ENCODE data around the gene TRPM7.
A peak's percentile ranks its signal among the peaks of the same experiment; 100 is the strongest.
"Not testable (repeated sequence)": the region's sequence is repeated elsewhere in the genome, so short reads cannot be mapped to it uniquely, and the experiment has no call there.

The TRPM7 gene

GRCh38 chr15:50686469-50687301, at the start of gene TRPM7:
TRPM7 (minus strand) TSS chr15:50686797; CDS start chr15:50686533, 264 bp downstream.
- peak; percentile 91 for DNase-seq

- no peak for DNase-seq
Measured at GRCh38 chr15:50735156-50735555, 48.6 kb upstream of the TRPM7 start.

DNA sequence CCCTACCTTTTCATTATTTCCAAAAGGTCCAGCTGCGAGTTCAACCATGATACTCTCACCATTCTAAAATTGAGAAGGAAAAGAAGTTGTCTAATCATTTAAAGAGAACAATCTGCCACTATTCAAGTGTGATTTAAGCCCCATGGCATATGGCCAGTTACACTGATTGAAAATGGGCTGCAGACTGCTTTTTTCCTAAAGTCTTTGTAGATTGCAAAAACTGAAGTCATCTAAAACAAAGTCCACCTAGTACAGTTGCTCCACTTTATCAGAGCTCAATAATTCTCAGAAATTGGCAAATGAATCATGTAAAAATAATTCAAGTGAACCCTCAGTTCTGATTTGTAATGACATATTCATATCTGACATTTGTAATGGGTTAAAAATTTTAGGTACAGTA, 39.7 kb upstream of the TRPM7 start:
- no peak for DNase-seq

DNA sequence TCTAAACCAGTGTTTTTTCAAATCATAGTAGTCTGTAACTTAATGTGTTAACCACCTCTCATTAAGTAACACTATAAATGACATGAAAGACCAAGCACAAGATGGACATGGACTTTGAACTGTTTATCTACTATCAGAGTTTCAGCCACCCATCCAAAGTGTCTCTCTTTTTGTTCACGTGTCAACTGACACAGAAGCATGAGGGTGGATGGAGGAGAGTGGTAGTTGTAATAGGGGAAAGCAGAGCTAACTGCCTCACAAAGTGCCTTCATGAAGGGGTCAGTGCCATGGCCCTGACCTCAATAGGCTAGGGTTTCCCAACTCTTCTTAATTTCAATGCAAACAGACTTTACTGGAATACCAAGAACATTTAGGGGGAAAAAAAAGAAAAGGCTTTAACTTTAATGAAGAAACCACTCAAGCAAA, 32.1 kb upstream of the TRPM7 start:
- DNase-seq = no peak

DNA sequence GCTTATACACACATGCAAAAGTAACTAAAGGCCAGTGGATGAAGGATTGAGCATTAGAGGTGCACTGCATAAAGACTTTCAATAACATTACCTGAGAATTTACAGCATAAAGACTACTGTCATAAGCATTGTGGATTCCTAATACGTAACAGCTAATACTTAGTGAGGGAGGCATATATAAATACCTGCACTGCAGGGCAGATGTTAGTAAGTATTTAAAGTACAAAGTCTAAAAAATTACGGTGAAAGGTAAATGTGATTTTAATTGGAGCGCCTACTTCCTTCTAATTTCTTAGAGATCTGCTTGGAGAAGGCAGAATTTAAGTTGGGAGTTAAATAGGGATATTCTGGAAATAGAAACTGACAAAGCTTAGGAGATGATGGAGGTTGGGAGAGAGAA, 25.4 kb upstream of the TRPM7 start:
- DNase-seq = no peak

GRCh38 chr15:50710585-50710984, 24.0 kb upstream of the TRPM7 start:
- no peak for DNase-seq

DNA sequence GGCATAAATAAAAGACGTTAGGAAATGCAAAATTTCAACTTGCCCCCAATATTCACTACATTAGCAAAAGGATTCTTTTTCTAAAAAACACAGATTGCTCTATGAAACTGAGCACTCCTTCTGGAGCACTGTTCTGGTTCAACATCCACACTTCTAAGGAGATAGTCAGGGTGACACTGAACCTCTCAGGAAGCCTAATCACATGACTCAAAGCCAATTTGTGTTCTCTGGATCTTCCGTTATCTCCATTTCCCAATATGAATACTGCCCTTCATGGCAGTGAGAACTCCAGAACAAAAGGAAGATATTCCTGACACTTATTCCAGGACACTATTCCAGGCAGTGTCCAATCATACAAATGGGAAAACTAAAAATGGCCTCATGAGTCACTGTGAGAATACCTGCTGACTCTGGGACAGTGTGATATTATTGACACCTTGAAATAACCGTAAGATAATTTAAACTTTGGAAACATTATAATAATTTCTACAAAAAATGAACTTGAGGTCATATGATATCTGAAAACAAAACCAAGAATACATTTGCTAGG, 21.4 kb upstream of the TRPM7 start:
- no peak for DNase-seq

GRCh38 chr15:50702762-50703334, 16.3 kb upstream of the TRPM7 start:
- no peak for DNase-seq

DNA sequence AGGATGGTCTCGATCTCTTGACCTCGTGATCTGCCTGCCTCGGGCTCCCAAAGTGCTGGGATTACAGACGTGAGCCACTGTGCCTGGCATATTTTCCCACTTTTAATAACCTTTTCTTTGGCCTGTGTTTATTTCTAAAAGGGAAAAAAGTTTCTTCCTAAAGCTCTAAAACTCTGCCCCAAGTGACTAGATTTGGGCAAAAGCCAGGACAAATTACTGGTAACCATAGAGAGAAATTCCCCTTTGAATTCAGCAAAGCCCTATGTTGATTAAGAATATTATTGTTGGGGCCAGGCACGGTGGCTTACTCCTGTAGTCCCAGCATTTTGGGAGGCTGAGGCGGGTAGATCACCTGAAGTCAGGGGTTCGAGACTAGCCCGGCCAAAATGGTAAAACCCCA, 11.5 kb upstream of the TRPM7 start:
- DNase-seq = no peak

- no peak for DNase-seq
Measured at GRCh38 chr15:50697109-50697797, 10.7 kb upstream of the TRPM7 start.

GRCh38 chr15:50694634-50695165, 8.1 kb upstream of the TRPM7 start:
- DNase-seq = not testable (repeated sequence)

DNA sequence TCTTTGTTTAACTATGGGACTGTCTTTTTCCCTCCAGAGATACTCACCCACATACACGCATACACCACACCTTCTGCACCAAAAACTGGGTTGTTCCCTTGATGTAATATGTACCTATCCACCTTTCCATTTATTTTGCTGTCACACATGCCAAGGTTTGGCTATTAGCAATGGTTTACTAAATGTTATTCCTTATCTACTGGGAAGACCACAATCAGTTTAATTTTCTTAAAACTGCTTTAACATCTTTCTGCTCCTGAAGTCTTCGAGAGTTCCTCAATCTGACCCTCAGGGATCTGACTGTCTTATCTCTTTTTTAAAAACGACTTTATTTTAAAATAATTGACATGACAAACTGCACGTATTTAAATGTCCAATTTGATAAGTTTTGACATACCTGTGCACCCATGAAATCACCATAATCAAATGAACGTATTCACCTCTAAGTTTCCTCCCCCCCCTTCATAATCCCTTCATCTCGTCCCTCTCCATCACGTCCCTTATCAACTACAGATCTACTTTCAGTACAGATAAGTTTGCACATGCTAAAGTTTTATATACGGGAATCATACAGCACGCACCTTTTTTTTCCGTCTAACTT, 805 bp upstream of the TRPM7 start:
- DNase-seq = no peak

- peak; percentile 77 for DNase-seq
Measured at GRCh38 chr15:50685976-50686468, 575 bp downstream of the TRPM7 start.

- DNase-seq = no peak
Measured at GRCh38 chr15:50685191-50685975, 1.2 kb downstream of the TRPM7 start.

GRCh38 chr15:50681467-50681866, 5.1 kb downstream of the TRPM7 start:
- no peak for DNase-seq

- no peak for DNase-seq
Measured at GRCh38 chr15:50676799-50677483, 9.7 kb downstream of the TRPM7 start.

DNA sequence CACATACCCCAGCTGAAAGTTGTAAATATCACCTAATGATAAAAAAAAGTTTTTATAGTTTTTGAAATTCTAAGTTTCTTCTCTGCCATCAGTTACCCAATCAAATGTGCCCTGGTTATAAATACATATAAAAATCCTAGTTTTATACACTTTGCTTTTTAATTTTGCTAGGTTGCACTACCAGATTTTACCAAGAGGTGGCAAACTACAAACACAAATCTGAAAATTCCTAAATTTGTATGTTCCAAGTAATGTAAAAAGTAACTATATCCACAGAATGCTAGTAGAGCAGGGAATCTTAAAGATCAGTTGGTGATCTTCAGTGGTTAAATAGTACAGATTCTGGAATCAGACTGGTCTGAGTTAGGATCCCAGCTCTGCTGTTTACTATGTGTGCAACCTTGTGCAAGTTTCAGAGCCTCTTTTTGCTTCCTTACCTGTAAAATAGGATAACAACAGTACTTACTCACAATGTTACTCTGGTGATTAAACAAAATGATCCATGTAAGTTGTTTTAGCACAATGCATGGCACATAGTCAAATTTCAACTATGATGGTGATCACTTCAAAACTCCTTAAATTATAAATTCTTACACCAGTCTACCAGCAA, 11.0 kb downstream of the TRPM7 start:
- DNase-seq = no peak

- DNase-seq = no peak
Measured at GRCh38 chr15:50670115-50670514, 16.5 kb downstream of the TRPM7 start.

- no peak for DNase-seq
Measured at GRCh38 chr15:50669611-50670010, 17.0 kb downstream of the TRPM7 start.

- DNase-seq = no peak
Measured at GRCh38 chr15:50665938-50666337, 20.7 kb downstream of the TRPM7 start.

- no peak for DNase-seq
Measured at GRCh38 chr15:50655555-50655954, 31.0 kb downstream of the TRPM7 start.

All from activated T-cell treated with anti-CD3 and anti-CD28 coated beads, Interleukin-2, amount 50 U/mL, for 1 hour (primary cell).